Measurements from ENCODE around the gene GANC.
A peak's percentile ranks its signal among the peaks of the same experiment; 100 is the strongest.
"Not testable (repeated sequence)": the region's sequence is repeated elsewhere in the genome, so short reads cannot be mapped to it uniquely, and the experiment has no call there.

Gene GANC, protein sequence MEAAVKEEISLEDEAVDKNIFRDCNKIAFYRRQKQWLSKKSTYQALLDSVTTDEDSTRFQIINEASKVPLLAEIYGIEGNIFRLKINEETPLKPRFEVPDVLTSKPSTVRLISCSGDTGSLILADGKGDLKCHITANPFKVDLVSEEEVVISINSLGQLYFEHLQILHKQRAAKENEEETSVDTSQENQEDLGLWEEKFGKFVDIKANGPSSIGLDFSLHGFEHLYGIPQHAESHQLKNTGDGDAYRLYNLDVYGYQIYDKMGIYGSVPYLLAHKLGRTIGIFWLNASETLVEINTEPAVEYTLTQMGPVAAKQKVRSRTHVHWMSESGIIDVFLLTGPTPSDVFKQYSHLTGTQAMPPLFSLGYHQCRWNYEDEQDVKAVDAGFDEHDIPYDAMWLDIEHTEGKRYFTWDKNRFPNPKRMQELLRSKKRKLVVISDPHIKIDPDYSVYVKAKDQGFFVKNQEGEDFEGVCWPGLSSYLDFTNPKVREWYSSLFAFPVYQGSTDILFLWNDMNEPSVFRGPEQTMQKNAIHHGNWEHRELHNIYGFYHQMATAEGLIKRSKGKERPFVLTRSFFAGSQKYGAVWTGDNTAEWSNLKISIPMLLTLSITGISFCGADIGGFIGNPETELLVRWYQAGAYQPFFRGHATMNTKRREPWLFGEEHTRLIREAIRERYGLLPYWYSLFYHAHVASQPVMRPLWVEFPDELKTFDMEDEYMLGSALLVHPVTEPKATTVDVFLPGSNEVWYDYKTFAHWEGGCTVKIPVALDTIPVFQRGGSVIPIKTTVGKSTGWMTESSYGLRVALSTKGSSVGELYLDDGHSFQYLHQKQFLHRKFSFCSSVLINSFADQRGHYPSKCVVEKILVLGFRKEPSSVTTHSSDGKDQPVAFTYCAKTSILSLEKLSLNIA (N-terminal part only)

DNA sequence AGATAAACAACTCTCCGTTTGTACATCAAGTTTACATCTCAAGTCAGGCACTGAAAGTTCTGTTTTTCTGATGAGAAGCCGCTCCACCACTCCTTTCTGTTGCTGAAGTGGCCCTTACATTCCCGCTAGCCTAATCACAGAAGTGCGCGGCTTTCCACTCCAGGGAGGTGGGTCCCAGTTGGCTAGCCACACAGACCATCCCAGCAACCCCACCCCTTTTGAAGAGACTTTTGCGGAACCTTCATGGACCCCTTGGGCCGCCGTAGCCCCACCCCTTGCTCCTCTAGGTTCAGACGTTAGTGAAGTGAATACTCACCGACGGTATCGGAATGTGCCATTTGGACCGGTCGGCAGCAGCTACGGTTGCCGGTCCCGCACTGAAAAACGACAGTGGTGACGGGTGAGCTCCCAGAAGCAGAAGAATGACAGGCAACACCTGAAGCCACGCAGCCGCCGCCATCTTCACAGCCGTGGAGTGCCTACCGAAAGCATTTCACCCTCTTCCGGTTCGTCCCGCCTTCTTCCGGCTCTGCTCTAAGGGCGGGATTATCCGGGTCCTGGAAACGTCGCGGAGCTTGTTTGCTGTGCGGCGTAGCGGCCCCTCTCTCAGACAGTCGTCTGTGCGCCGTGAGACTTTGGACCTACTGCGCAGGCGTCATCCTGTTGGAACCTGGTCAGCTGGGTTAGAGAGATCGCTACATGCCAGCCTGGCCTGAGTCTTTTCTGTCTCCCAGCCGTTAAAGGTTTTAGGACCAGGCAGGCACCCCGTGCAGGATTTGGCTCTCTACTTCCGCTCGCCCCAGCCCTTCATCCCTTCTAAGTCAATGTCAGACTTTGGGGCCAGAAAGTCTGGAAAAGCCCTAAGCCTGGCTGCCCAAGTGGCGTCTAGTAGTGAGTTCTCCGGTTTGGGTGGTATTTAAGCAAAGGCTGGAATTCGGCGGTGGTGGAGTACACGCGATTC, at the start of gene GANC, which contains the start of gene TMEM87A:
GANC (plus strand) TSS at position 263 of the 961 bp plus-strand sequence. CDS start 1,281 bp downstream, outside the sequence.
TMEM87A (minus strand) TSS at position 495 of the 961 bp plus-strand sequence; CDS start at position 460, 35 bp downstream.
- peak; percentile 99 for DNase-seq (ENCODE audit: low read depth, low spot score)

DNA sequence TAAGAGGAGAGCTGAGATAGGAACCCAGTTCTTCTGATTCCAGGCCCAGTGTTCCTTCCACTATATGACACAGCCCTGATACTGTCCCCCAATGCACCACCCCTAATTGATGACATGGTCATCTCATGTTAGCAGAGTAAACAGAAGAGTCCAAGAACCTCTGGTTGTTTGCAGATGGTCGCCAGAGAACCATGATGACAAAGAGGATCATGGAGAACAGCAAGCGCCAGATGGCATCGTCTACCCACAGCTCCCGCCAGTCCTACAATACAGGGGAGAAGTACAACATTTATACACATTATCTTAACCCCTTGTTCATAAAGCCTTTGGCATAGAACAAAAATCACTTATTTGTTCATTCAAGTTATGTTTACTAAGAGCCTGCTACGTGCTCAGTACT, 46.4 kb upstream of the GANC start:
- no peak for DNase-seq (ENCODE audit: low read depth, low spot score)

DNA sequence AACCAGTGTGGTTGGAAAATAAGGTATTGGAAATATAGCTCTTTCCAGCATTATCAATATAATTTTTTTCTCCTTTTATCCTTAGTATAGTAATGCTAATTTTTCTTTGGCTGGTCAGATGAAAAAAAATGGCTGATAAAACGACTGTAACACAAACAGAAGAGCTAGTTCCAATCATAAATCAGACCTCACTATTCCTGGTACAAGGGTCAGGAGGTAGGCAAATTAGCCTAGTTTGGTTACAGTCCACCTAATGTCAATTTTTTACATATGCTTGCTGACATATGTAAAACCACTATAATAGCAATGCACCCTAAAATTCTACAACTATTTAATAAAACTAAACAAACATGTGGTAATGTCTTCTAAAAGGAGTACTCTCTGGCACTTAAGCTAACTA, 45.0 kb upstream of the GANC start:
- DNase-seq (ENCODE audit: low read depth, low spot score), result no peak

DNA sequence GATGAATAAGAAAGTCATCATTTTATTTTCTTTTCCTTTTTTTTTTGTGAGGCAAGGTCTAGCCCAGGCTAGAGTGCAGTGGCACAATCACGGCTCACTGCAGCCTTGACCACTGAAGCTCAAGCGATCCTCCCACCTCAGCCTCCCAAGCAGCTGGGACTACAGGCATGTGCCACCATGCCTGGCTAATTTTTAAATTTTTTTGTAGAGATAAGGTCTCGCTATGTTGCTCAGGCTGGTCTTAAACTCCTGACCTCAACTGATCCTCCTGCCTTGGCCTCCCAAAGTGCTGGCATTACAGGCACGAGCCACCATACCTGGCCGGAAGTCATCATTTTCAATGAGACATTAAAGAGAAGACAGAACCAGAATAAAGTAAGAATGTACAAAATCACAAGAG, 44.0 kb upstream of the GANC start:
- not testable (repeated sequence) for DNase-seq (ENCODE audit: low read depth, low spot score)

DNA sequence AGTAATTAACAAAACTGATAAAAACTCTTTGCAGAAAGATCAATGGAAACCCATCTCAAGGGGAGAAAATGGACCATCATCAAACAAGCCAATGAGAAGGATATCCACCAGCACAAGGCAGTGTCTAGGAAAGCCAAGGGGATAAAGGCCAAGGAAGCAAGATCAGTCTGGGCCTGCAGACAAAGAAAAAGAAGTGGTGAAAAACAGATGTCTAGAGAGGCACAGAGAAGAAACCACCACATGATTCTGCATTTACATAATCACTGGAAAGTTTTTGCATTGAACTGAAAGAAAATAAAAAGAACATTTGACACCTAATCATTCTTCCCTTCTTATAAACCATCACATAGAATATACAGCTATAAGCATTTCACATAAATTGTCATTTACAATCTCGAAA, 41.9 kb upstream of the GANC start:
- DNase-seq (ENCODE audit: low read depth, low spot score), result no peak

DNA sequence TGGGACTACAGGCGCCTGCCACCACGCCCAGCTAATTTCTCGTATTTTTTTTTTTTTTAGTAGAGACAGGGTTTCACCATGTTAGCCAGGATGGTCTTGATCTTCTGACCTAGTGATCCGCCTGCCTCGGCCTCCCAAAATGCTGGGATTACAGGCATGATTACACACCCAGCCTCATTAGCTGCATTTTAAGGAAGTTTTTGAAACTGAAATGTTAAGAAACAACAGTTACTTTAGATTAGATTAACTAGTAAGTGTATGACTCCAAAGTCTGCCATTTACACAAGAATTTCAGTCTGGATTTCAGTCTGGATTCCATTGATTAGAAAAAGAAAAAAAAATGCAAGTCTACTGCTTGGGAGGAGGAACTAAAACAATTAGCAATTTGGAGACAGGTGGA, 40.4 kb upstream of the GANC start:
- no peak for DNase-seq (ENCODE audit: low read depth, low spot score)

DNA sequence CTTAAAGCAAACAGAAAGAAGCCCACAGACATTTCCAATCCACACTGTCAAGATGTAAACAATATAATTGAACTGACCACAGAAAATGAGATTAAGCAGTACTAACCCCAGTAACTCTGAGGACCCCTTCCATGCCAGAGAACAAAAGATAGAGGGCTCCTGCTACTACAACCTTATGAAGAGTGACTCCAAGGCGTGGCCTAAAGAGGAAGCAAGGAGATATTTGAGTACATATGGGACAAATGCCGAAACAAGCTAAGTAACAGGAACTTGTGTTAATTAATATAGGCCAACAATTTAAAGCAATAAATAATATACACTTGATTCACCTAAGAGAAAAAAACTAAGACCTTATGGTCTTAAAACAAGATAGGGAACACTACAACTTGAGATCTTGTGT, 39.9 kb upstream of the GANC start:
- DNase-seq (ENCODE audit: low read depth, low spot score), result no peak

DNA sequence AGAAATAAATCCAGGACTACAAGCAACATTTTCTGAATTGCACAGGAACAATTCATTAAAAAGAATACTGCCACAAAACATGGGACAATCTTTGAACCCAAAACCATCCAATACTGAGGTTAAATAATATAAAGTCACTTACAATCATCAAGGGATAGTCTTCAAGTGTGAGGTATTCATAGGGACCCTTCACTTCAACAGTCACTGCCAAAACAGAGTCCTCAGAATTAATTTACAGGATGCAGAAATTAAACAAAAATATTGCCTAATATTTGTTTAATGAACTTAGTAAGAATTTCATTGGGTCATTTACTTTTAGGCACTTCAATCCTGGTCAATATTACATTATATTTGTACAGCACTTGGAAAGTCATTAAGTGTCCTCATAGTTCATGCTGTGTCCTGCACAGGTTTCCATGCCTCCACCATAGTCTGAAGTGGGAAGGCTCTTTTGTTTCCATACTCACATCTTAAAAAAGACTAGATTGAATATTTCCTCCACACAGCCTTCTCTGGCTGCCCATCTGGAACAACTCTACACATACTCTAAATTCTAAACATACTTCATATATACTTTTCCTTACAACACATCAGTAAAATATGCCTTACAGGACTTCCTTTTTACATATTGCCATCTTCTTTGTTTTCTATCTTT, 33.3 kb upstream of the GANC start:
- no peak for DNase-seq (ENCODE audit: low read depth, low spot score)

DNA sequence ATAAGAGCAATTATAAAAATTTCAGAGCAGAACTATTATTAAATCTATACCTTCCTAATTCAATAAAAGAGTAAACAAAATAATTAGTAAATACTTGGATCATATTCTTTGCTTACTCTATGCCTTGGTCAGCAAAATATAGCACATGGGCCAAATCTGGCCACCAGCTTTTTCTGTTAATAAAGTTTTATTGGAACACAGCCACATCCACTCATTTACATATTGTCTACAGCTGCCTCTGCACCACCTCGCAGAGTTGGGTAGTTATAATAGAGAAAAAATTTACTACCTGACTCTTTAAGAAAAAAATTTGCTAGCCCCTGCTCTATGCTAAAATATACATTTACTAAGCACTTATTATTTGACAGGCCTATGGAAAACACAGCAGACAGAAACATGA, 32.2 kb upstream of the GANC start:
- DNase-seq (ENCODE audit: low read depth, low spot score), result no peak

DNA sequence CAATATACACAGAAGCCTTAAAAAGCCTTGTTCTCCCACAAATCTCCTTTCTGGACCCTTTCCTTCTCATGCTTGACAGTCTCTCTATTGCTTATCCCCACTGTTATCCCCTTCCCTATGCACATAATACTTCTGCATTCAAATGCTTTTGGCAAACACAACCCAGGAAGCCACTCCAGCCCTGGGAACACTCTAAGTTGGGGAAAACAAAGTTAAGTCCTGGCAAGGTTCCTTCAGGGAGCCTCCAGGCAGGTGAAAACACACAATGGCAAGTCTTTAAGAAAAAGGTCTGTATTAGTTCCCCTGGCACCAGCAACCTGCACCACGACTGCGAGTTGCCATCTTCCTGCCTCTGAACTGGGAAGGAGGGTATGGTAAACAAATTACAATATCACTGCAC, 19.7 kb upstream of the GANC start:
- DNase-seq (ENCODE audit: low read depth, low spot score), result no peak

DNA sequence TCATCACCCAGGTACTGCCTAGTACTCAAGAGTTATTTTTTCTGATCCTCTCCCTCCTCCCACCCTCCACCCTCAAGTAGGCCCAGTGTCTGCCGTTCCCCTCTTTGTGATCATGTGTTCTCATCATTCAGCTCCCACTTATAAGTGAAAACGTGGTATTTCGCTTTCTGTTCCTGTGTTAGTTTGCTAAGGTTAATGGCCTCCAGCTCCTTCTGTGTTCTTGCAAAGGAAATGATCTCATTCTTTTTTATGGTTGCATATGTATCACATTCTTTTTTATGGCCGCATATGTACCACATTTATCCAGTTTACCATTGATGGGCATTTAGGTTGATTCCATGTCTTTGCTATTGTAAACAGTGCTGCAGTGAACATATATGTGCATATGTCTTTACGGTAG, 8.2 kb upstream of the GANC start:
- DNase-seq (ENCODE audit: low read depth, low spot score), result no peak

DNA sequence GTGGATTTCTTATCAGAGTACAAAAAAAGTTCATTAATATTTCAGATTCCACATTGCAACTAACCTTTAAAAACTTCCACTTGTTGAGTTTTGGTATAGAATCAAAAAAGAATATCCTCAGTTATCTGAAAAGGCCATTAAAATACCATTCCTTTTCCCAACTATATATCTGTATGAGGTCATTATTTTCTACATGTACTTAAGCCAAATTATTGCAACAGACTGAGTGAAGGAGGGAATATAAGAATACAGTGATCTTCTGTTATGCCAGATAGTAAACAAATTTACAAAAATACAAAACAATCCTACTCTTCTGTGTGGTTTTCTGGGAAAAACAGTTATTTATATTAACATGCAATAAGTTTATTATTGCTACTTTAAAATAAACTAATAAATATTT, 5.7 kb upstream of the GANC start:
- no peak for DNase-seq (ENCODE audit: low read depth, low spot score)

DNA sequence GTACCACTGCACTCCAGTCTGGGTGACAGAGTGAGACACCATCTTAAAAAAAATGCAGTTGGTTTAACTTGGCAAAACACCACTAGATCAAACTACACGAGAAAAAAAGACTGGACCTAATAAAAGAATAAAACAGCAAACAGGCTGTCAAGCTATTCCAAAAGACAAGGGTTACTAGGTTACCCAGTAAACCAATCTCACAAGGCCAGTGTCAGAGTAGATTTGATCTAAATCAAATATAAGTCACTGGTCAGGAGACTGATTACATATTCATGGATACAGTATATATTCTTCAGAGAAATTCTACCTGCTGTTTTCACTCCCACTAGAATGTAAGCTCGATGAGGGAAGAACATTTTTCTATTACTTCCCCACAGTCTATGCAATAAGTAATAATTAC, 2.5 kb upstream of the GANC start:
- no peak for DNase-seq (ENCODE audit: low read depth, low spot score)

DNA sequence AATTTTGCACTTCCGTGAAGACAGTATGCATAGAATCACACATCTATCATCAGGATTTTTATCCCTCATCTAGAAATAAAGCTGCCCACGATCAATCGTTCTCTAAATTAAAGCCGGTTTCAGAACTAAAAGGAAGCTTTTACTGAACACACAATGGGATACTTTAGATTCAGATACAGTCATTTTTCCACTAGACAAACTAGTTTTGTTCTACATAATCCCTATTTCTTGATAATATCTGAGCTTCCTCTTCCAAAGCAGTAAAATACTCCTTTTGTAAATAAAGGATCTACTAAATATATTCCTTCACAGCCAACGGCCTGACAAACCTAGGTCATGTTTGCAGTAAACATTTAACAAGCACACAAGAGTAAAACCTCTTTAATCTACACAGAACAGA, 2.0 kb upstream of the GANC start:
- no peak for DNase-seq (ENCODE audit: low read depth, low spot score)

DNA sequence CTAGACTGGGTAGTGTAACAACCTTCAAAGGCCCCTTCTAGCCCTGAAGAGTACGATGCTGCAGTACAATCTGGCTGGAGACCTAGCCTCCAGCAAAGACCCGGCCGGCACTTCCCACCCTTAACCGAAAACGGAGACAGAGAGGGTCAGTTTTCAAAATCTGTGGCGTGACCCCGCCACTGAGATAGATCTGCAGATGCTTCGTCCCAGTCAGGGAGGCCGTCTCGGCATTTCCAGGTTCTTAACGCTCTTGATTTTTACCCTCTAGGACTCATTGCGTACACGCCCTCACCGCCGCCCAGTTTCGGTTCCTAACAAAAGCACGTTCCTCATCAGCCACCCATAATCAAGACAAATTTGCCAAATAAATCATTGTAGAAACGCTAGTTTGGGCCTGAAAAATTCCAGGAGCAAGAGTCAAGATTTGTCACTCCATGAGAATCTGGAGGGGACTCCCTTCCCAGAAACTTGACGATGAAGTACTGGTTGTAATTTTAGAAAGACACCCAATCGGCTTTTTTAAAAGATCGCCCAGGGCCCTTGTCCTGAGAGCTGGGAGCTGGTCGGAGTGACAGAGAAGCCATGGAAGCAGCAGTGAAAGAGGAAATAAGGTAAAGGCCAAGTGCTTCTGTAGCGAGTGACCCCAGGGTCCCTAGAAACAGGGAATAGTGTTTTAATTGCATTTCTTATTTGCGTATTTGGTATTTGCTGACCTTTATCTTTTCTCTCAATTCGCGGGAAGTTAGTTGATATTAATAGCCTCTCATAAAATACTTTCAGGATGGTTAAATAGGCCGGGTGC, 1.1 kb downstream of the GANC start:
- peak; percentile 77 for DNase-seq (ENCODE audit: low read depth, low spot score)

DNA sequence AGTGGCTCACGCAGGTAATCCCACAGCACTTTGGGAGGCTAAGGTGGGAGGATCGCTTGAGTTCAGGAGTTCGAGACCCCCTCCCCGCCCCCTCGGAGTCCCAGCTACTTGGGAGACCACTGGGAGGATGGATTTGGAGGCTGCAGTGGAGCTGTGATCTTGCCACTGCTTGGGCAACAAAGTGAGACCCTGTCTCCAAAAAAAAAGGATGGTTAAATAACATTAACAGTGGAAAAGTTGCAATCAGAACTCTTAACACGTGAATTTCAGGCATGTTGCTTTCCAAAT, 1.6 kb downstream of the GANC start:
- DNase-seq (ENCODE audit: low read depth, low spot score), result no peak

DNA sequence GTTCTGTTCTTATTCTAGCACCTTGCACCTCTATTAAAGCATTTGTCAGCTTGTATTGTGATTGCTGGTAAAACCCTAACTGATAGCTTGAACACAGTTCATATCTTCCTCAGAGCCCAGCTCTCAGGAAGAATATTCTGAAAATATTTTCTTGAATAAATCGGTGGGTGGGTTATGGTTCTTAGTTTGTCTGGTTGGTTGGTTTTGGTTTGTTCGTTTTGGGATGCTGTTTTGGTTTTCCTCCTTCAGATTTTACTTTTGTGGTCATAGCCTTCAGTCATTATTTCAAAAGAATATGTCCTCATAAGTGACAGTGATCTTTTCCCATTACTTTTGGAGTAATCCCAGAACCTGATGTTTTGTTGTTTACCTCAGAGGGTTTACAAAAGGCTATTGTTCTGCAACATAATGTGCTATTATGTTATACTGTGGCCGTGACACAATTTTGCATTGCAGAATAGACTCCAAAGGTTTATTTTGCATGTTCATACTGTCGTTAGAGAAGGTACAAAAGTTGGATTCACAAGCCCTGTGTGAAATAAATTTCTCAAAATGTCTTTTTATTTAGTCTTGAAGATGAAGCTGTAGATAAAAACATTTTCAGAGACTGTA, 2.9 kb downstream of the GANC start:
- peak; percentile 10 for DNase-seq (ENCODE audit: low read depth, low spot score)

DNA sequence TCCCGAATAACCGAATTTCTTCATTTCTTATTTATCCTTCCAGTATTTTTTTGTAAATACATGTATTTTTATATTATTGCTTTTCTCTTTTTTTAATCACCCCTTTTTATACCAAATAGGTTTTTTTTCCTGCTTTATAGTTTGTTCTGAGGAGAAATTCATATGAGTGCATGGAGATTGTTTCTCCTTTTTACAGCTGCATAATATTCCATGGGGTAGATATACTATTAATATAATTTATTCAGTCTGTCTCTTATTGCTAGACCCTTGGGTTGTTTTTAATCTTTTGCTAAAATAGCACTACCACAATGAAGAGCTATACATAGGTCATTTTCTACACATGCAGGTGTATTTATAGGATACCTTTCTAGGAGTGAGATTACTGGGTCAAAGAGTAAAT, 3.8 kb downstream of the GANC start:
- DNase-seq (ENCODE audit: low read depth, low spot score), result no peak

DNA sequence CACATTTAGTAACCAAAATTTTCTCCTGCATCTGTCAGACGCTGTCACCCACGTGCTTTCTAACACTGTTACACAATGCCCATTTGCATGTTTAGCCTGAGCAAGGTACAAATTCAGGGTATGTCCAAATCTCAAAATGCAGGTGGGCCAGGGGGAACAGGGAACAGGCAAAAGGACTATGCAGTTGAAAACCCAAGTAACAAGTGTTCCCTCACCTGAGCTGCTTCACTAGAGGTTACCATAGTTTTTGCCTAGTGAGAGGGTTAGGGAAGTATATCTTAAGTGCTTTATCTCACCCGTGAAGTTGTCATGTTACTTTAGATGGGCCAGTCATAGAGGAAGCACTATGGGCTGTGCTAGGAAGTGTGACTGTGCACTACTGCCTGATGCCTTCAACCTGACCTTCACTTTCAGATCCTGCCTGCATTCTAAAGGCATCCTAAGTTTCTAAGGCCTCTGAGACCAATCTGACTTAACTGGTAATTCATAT, 6.3 kb downstream of the GANC start:
- DNase-seq (ENCODE audit: low read depth, low spot score), result no peak

DNA sequence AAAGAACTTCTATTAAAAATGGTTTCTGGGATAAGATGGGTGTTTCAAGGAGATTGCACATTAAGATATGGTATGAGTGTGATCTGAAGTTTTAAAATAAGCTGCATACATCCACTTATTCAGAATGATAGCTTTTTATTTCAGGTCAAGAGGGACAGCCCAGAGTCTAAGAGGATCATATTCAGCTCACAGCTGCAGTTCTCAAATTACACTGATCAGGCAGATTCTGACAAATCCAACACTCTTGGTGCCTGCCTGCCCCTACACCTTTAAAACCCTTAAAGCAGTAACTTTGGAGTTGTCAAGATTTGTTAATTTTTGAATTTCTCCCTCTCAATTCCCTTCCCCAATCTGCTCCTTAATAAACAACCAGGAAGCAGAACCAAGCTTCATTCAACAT, 9.3 kb downstream of the GANC start:
- no peak for DNase-seq (ENCODE audit: low read depth, low spot score)

All from astrocyte of the hippocampus (primary cell).